GM21381 (cell line): ENCODE results near the gene ARSJ.

ENCODE experiments used
- ATAC-seq: cut with Tn5 transposase; IDR thresholded peaks from one replicate; pipeline ENCODE4 v1.9.1; 2021; ENCODE audit warnings: mild to moderate bottlenecking, moderate library complexity; ENCODE audit not compliant: unreplicated experiment

Gene ARSJ

DNA sequence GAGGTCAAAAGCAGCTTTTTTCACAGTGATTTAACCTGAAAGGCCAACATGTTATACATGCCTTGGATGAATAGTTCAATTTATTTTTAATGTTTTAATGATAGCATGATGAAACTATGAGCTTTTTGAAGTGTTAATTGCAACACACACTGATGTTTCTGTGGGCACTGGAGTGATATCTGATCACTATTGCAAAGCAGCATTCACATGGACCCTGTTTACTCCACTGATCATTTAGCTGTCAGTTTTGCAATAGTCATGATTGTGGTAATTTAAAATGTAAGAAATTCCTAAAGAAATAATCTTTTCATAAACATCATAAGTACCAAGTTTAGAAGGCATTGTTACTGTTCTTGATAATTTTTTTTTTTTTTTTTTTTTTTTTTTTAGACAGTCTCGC lies 74.1 kb downstream of the ARSJ start:
- no peak for ATAC-seq

DNA sequence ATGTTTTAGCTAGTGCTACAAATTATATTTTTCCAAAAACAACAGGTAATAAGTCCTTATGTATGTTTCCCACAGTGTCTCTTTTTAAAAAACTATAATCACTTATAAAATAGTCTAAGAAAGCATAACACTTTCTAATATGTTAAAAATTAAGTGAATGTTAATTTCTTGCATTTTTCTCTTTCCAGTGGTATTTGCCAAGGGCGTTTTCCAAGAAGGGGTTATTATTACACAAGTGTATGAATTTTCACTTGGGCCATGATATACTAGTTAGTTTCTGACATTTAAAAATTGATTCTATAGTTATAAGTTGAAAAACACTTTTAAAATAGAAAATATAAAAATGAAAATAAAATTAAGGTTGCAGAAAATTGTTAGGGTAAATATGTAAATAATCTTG lies 74.6 kb downstream of the ARSJ start:
- no peak for ATAC-seq

DNA sequence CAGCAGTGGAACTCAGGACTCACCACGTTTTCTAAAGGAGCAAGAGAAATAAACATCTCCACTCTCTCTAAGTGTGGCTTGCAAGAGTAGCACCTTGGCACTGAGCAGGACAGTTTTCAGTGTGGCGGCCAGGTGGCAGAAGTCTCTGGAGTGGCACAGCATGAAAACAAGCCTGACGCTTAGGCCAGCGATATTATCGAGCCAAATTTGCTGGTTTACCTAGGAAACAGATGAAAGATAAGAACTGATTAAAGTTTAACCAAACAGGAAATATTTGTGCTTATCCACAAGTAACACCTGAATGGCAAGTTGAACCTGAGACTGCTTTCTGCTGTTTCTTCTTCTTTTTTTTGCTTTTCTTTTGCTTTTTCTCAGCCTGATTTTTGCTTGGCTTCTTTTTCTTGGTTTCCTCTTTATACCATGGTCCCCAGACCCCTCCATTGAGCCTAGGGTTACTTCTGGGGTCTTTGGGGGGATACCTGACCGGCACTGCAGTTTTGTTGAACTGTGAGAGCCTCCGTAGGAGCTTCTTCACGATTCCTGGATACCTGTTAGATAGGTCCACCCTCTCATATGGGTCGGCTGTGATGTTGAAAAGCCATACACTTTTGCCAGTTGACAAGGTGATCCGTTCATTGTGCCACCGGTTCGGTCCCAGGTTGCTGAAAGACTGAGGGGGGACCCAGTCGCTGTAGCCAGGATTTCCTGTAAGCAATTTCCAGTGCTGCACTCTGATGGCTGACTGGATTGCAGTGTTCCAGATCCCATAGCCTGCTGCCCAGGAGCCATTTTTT lies 77.3 kb downstream of the ARSJ start:
- no peak for ATAC-seq

DNA sequence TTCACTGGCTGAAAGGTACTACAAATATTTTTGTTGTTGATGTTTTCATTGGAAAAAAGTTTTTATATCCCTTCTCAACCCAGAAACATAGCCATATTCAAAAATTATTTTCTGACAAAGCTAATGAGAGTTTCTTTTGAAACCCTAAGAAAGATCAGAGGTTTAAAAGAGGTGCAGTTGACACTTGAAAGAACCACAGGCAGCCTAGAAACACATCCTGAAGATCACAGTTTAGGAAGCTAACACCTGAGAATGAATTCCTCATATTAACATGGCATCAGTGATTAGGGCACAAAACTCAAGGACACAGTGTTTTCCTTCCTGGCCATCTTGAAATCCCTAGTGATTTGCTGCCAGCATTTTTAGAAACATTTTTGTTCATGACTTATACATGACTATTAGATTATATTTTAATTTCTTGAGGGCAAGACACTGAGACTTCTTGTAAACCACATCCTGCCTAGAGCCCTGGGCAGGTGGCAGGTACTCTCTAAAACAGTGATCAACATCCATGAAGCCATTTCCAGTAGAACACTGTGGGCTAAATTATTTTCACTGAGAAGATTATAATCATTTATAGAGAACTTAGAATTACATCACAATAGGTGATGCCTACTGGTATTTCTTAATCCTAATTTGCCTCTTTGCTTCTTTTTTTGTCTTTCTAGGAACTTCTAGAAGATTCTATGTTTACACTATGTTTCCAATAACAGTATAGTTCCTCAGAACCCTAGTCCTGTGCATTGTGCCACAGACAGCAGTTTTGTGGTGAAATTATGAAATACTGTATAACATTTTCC lies 80.0 kb downstream of the ARSJ start:
- peak; percentile 94 for ATAC-seq

DNA sequence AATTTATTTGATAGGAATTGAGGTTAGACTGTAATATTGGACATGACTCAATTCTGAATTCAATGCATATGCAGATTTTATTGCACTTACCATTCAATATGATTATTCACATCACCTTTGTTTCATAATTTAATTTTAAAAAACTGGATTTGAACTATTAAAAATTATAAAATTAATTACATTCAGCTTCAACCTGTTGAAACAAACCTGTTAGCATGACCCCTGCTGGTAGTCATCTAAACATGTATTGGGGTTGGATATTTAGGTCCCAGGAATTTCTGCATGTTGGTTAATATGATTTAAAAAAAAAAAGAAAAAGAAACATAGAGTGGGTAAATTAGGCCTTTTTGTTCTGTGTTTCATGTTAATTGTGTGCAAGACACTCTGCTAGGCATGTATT lies 85.9 kb downstream of the ARSJ start:
- no peak for ATAC-seq

DNA sequence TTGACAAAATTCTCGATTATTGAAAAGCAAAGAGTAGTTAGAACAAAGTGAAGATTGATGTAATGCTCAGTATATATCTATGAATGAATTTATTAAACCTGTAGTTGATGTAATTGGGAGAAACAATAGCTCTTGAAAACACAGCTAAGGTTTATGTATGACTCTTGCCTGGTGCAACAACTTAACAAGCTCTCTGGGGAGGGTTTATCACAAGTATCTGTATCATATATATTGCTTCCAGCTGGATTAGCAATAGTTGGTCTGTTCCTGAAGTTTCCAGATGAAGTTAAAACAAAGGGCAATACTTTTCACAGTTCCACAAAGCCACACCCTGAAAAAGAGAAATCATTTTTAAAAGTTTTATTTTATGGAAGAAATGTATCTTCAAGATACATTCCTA lies 91.4 kb downstream of the ARSJ start:
- ATAC-seq, result no peak

DNA sequence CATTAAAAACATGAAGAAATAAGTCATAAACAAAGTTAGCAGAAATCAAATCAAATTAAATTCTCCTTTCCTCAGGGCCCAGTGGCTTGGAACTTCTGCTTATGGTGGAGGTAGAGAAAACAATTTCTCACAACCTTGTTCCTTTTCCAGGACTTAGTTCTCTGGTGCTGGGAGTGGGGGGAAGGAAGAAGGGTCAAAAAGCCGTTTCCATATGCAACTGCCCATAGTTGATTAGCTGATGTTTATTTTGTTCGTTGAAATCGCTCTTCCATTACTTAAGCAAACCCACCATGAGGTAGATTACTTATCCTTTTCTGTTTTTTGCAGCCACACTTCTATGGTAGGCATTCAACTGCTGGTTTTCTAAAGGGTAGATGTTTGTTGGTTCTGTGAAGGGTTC lies 94.2 kb downstream of the ARSJ start:
- ATAC-seq, result no peak

DNA sequence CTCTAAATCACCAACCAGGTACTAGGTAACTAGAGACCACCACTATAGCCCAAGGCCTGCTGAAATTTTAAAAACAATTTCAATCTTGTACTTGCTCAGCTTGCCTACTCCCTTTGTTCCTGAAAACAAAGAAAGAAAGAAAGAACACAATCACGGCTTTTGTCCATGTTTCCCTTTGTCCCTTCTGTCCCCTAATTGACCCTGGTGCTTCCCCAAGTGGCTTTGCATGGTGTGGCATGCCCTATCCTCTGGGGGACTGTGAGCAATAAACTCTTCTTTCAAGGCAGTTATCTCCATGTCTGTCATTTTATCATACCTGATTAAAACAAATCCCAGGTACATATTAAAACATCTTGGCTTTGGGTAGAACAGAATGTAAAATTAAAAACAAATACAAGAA lies 94.8 kb downstream of the ARSJ start:
- ATAC-seq, result no peak

DNA sequence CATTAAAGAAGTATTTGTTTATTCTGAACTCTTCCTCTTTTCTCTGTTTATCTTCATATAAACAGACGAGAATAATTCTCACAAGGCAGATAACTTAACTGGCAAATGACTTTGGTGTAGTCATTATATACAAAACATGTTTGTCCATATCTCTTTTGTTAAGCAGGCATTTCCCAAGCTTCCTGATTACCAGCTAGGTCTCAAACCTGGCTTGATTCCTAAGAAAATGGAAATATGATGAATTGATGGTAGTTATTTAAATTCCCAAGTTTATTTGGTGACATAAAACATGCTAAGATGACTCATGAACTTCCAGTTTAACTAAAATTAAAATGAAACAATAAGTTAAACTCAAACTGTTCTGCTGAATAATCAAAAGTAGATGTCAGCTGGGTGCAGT lies 96.8 kb downstream of the ARSJ start:
- no peak for ATAC-seq

DNA sequence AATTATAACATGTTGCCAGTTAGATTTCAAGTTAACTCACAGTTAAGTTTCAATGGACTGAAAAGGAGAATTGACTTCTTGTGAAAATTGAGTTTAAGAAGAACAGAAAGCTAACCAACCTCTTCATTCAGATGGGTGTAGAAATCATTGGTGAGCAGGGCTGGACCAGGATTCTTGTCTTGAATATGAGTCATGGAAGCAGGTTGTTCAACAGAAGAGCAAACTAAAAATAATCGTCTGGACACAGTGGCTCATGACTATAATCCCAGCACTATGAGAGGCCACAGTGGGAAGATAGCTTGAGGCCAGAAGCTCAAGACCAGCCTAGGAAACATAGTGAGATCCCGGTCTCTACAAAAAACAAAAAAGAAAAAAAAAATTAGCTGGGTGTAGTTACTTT lies 98.2 kb downstream of the ARSJ start:
- no peak for ATAC-seq

DNA sequence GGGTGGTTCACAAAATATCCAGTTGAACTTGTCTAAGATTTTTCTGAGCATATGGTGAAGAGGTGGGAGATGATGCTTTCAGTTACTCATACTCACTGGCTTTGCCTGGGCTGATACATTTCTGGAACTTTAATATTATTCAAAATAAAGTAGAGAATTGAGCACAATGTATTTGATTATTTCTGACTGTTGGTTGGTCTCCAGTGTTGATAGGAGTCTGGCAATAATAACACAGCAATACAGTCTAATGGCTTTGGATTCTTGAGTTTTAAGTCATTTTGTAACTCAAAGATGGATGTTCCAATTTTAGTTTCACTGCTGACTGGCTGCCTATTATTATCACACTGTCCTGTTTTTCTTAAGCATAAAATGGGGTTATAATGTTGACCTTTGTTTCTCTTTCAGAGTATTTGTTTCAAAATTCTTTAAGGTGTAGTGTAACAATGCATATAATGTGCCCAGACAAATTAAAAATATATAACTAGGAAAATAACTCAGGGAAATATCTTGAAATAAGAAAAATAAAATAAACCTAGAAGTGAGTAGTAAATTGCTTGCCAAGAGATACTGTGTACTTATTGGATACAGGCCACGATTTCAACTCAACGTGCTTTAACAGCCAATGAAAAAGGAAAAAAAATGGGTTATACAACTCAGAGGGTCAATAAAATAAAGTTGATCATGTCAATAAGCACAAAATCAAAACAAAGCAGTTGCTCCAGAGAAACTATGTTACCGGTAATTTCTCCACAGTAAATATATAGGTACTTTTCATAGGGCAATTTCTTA lies 99.0 kb downstream of the ARSJ start:
- no peak for ATAC-seq

DNA sequence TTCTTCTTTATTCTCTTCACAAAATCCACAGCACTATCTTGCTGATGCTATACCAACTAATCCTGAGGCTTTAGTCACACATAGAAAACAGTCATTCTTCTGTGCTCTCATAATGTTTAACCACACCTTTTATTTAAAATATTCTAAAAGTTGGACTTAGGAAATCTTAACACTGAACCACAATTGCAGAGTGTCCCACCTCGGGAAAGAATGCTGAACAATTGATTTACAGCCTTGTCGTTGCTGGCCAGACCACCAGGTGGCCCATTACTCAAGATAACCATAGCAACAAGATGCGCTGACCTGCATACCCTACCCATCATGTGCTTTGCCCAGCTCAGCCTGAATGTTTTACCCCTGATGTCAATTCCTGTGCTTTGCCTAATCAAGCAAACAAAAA lies 100.8 kb downstream of the ARSJ start:
- no peak for ATAC-seq

DNA sequence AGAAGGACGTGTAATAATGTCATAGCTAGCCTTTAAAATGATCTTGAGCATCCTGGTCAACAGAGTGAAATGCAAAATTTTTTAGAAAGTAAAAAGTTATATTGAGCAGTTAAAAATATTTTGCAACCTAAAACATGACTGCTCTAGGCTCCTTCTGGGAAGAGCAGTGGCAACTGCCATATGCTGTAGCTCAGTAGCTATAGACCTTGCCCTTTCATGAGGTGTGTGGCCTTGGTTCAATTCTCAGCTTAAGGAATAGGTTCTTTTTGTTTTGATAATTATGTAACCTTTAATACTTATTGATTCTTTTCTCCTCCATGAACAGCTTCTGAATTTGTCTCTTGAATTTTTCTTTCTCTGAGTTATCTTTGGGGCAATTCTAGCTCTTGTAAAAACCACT lies 105.0 kb downstream of the ARSJ start:
- ATAC-seq, result no peak

DNA sequence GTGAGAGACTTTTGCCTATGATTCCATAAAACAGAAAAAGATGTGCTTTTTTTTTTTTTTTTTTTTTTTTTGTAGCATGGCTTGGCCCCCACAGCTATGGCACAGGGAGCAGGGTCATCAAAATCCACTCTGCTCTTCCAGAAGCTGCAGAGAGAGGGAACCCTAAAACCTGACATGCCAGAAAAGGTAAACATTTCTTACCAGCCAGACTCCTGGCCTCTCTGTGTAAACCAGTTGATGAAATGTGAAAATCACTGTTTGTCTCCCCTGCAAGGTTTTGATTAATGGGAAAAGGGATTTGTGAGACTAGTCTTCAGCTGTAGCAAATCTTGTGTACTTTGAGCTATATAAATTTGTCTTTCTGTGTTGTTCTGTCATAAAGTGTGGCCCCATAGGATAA lies 105.9 kb downstream of the ARSJ start:
- ATAC-seq, result no peak

DNA sequence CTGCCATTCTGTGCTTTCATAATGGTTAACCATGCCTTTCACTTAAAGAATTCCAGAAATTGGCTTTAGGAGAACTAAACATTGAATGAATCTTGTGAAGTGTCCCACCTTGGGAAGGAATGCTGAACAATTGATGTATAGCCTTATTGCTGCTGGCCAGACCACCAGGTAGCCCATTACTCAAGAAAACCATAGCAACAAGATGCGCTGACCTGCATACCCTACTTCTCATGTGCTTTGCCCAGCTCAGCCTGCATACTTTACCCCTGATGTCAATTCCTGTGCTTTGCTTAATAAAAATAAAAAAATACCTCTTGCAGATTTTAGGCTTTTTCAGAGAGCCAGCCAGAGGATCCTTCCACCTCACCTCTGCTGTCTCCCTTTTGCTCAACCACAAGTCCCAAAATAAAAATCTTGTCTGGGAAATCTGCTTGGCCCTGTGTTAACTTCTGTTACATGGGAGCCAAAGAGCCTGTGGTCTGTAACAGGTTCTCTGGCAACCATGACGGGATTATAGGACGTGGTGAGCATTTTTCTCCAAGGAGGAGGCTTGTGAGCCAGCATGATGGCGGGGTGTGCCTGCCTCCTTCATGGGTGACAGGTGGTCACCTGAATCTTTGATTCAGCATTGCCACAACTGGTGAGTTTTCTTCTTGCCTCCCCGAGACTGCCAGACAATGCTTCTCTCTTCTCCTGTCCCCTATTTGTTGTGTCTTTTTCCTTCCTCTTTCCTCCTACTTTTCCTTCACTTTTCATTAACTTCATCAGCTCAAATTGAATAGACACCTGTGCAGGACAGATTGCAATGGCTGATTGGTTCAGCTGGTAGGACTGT lies 106.8 kb downstream of the ARSJ start:
- no peak for ATAC-seq

DNA sequence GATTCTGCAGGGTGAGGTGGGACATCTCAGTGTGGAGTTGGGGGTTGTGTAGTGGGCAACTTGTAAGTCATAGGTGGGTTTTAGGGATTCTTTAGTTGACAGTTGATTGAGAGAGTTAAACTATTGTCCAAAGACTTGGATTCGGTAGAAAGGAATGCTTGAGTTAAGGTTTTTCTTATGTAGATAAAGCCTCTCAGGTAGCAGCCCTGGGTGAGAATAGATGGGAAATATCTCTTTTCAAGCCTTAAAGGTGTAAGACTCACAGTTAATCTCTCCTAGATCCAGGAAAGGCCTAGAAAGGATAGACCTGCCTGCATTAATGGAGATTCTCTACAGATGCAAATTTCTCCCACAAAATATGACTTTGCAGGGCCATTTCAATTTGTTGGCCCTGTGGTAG lies 108.4 kb downstream of the ARSJ start:
- ATAC-seq, result no peak

DNA sequence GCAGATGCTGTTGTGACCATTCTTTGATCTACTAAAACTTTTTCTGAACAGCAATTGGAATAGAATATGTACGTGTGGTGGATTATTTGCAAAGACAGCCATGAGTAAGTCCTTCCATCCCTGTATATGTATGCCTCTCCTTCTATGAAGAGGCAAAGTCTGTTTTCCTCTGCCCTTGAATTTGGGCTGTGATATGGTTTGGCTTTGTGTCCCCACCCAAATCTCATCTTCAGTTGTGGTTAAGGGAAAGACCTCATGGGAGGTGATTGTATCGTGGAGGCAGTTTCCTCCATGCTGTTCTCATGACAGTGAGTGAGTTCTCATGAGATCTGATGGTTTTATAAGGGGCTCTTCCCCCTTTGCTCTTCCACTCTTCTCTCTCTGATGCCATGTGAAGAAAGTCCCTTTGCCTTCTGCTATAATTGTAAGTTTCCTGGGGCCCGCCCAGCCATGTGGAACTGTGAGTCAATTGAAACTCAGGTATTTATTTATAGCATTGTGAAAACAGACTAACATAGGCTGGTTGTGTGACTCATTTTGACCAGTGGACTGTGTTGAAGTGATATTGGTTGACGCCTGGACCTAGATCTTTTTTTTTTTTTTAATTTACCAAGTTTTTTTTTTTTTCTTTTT lies 109.6 kb downstream of the ARSJ start:
- ATAC-seq, result peak; percentile 95

DNA sequence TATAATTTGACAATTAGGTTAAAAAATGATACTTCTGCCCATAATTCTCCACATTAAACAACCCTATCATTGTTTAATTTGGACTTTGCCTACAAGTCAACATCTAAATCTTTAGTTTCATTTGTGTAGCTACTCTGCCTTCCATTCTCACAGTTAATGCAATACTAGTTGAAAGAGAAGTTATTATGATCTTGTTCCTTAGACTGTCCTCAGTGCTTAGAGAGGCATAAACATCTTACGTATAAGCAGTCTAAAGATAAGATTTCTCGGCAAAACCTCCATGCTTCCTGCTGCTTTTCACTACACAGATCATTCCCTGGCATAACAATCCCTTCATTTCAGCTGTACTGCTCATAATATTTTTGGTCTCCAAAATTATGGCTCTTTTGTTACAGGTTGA lies 112.8 kb downstream of the ARSJ start:
- no peak for ATAC-seq

DNA sequence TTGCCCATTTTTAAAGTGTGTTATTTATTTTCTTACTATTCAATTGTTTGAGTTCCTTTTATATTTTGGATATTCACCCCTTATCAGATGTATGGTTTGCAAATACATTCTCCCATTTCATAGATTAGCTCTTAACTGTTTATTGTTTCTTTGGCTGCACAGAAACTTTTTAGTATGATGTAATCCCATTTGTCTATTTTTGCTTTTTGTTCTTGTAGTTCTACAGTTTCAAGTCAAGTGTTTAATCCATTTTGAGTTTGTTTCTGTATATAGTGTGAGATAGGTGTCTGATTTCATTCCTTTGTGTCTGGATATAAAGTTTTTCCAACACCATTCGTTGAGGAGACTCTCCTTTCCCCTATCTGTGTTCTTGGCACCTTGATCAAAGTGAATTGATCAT lies 120.5 kb downstream of the ARSJ start:
- no peak for ATAC-seq

DNA sequence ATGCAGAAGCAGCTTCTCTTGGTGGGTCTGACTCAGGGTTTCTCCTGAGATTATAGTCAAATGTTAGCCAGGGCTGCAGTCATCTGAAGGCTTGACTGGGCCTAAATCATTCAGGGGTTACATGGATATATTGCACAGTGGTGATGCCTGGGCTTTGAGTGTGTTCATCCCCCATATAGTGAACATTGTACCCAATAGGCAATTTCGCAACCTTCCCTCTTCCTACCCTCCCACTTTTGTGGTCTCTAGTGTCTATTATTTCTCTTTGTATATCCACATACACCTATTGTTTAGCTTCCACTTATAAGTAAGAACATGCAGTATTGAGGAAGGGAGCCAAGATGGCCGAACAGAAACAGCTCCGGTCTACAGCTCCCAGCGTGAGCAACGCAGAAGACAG lies 127.6 kb downstream of the ARSJ start:
- no peak for ATAC-seq
